Measurements from ENCODE around the gene SNTB2. TPM values are rescaled to one million over a fixed set of nuclear protein-coding genes. Genes with fewer than 3 reads are reported as not detected.

SNTB2 gene
- 22.3 and 96.4 TPM in 2 replicates for total RNA-seq (ENCODE audit: low replicate concordance)

DNA sequence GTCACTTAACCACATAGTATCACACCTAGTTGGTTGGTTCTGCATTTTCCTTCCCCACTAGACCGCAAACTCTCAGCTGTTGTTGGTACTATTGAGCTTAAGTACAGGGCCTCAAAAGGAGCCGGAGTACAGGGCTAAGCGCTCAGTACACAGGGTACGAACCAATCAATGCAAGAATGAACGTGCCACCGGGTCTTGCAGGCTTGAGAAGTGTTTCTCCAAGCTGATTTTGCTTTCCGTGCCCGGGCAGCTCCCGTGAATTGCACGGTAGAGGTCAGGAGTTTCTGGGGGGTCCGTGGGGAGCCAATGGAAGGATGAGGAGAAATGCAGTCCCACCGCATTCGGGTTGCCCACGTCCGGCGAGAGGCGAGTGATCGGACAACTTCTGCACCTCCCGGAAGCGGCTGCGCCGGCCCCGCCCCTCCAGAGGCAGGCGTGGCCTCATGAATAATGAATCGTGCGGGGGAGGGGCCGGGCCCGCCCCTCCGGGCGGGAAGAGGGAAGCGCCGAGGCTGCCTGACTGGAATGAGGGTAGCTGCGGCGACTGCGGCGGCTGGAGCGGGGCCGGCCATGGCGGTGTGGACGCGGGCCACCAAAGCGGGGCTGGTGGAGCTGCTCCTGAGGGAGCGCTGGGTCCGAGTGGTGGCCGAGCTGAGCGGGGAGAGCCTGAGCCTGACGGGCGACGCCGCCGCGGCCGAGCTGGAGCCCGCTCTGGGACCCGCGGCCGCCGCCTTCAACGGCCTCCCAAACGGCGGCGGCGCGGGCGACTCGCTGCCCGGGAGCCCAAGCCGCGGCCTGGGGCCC is at the start of gene SNTB2:
SNTB2 (plus strand) TSS at position 523 of the 804 bp plus-strand sequence; CDS start at position 526, 3 bp downstream.

DNA sequence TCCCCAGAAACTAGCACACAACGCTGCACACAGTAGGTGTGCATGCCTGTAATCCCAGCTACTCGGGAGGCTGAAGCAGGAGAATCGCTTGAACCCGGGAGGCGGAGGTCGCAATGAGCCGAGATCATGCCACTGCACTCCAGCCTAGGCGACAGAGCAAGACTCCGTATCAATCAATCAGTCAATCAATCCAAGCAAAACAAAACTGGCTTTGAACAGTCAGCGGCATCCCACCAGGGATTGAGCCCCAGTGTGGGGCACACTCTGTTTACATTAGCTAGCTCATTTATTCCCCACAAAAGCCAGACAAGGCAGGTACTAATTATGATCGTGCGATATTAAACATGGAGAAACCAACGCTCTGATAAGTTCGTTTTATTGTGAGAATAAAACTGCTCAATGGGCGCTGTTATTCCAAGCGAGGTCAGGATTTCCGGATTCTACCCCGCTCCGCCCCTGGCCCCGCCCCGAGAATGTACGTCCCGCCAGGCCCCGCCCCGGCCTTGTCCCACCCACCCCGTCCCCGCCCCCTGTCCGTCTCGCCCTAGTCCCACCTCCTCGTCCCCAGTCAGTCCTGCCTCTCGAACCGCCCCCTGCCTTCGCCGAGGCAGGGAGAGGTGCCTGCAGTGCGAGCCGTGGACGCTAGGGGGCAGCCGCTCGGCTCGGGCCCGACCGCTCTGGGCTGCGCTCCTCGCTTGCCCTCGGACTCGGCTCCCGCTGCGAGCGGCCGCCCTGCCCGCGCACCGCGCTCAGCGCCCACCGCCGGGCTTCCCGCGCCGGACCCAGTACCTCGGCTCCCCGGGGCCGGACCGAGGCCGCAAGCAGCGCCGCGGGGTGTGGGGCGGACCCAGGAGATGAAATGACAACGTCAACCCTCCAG is 123.9 kb downstream of the SNTB2 start, which contains the start of gene VPS4A:
VPS4A (plus strand) TSS at position 698 of the 880 bp plus-strand sequence; CDS start at position 860, 162 bp downstream.

DNA sequence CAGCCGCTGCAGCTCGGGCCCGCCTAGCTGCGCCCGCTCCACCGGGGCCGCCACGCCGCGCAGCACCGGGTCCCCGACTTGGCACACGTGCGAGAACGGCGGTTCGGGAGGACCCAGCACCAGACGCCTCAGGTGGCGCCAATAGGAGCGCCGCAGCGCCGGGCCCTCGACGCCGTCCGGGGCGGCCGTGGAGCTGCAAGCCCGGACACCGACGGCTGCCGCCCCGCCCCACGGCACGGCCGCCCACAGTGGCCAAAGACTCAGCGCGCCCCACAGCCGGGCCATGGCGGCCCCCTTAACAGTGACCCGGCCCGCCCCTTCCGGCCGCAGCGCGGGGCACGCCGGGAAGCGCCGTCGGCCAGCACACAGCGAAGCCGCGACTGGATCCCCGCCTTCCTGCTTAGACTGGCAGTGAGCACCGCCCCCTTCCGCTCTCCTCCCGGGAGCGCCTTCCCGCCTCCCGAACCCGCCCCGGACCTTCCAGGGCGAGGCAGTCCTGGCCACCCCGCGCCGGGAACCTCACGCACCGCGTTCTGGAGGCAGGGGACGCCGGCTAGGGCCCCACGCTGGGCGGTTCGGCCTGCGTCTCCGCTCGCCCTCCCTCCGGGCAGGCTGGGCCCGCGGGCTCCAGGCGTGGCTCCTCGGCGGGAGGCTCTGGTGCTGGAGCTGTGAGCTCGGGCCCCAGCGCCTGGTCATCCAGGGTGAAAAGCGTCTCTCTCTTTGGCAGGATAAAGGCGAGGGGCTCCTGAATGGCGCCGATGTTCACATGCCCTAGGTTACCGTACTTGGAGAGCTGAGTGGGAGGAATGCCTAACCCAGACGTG is 143.5 kb downstream of the SNTB2 start, which contains the start of gene PDF:
PDF (minus strand) TSS at position 303 of the 824 bp plus-strand sequence; CDS start at position 285, 18 bp downstream.

DNA sequence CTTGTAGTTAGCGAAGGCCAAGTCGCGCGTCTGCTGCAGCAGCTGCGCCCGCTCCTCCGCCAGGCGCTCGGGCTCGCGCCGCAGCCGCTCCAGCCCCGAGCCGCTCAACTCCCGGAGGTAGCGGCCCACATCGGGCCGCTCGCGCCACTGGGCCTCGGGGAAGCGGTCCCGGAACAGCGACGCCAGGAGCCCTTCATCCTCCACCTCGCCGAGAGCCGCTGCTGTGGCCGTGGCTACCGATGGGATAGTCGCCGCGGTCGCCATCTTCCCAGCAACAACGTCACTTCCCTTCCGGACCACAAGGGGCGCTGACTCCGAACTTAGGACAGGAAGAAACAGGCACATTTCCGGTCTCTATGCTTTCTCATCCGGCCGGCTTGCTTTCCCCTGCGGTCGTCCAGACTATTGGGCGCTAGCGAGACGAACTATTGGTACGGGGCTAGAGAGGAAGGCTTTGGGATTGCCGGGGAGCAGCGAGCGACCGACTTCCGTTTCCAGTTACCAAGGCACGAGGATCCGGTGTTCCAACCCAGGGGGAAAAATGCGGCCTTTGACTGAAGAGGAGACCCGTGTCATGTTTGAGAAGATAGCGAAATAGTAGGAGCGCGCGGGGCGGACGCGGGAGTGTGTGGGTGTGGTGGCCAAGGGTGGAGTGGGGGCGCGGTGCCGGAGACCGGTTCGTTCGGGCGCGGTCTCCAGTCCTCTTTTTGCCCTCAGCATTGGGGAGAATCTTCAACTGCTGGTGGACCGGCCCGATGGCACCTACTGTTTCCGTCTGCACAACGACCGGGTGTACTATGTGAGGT is 152.5 kb downstream of the SNTB2 start, which contains the start of the genes COG8 and NIP7:
COG8 (minus strand) TSS at position 276 of the 806 bp plus-strand sequence; CDS start at position 264, 12 bp downstream.
NIP7 (plus strand) TSS at position 484 of the 806 bp plus-strand sequence; CDS start at position 542, 58 bp downstream.

DNA sequence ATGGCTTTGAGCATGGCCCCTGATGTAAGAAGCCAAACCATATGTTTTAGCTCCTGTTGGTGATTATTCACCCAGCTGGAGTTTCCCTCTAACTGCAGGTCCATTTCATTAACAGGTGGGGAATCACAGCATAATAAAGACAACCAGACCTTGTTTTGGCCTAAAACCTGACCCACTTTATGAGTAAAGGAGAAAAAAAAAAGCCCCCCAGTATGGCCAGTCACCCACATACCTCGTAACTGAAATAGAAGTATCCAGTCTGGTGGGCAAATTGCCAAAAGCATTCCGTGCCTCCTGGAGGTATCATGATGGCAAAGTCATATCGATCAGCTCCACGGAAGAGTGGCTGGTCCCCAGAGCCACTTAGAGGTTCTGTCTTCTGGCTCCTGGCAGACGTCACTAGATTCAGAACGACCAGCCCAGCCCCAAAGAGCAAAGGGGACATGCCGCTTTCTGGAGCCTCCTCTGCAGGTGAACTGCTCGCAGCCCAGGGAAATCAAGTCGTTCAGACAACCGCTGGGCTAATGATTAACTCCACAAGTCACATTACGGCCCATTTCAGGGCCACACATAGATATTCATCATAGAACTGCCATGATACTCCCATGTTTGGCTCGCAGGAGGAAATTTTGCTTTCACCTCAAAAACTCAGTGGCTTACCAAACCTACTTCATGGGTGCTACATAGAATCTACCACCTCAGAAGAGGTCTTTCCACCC is 164.5 kb downstream of the SNTB2 start, which contains the start of gene TMED6:
TMED6 (minus strand) TSS at position 478 of the 719 bp plus-strand sequence; CDS start at position 445, 33 bp downstream.

Other genes starting within 250 kb of the SNTB2 start
- 0.35 and 1.3 TPM in 2 replicates for gene HAS3, start 81.5 kb upstream of the SNTB2 start, total RNA-seq (ENCODE audit: low replicate concordance)
- 20.9 and 42.8 TPM in 2 replicates for gene CHTF8, start 54.6 kb upstream of the SNTB2 start, total RNA-seq (ENCODE audit: low replicate concordance)
- gene UTP4, start 54.5 kb upstream of the SNTB2 start, total RNA-seq (ENCODE audit: low replicate concordance), result 13.0 and 27.8 TPM in 2 replicates
- 25.6 and 31.6 TPM in 2 replicates for gene VPS4A, start 124.2 kb downstream of the SNTB2 start, total RNA-seq (ENCODE audit: low replicate concordance)
- gene PDF, start 143.4 kb downstream of the SNTB2 start, total RNA-seq (ENCODE audit: low replicate concordance), result 5.4 and 12.4 TPM in 2 replicates
- 22.9 and 23.4 TPM in 2 replicates for gene COG8, start 152.4 kb downstream of the SNTB2 start, total RNA-seq (ENCODE audit: low replicate concordance)
- gene NIP7, start 152.6 kb downstream of the SNTB2 start, total RNA-seq (ENCODE audit: low replicate concordance), result 14.0 and 19.3 TPM in 2 replicates
- gene TMED6, start 164.6 kb downstream of the SNTB2 start, total RNA-seq (ENCODE audit: low replicate concordance), result not detected in 2 replicates
- gene TERF2, start 198.8 kb downstream of the SNTB2 start, total RNA-seq (ENCODE audit: low replicate concordance), result 8.1 and 10.3 TPM in 2 replicates
- 46.0 and 84.9 TPM in 2 replicates for gene CYB5B, start 237.5 kb downstream of the SNTB2 start, total RNA-seq (ENCODE audit: low replicate concordance)

Data from smooth muscle cell of the coronary artery (primary cell).